HG03060 (cell line): ENCODE data around the gene TECTA.
"Not testable (repeated sequence)": the region's sequence is repeated elsewhere in the genome, so short reads cannot be mapped to it uniquely, and the experiment has no call there.

Experiments
- ATAC-seq: cut with Tn5 transposase; IDR thresholded peaks from one replicate; pipeline ENCODE4 v1.9.1; 2021; ENCODE audit warnings: low read depth, moderate number of reproducible peaks; ENCODE audit not compliant: unreplicated experiment

TECTA gene

GRCh38 chr11:121226415-121227263, 125.6 kb downstream of the TECTA start:
- ATAC-seq = no peak

DNA sequence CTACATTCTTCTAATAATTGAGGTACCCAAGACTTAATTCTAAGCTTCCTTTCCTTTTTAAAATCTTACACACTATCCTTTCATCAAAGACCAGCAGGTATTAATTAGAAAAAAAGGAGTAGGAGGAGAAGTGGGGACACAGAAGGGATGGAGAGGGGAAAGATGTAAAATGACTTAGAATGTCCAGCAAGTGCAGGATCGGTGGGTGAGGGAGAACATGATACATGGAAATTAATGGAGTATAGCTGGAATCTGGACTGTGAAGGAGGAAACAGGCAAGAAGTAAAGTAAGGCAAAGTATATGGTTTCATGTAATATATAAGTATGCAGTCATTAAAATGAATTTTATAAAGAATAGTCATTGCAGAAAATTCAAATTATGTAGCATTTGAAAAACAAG, 127.8 kb downstream of the TECTA start:
- no peak for ATAC-seq

GRCh38 chr11:121229495-121230215, 128.6 kb downstream of the TECTA start:
- no peak for ATAC-seq

GRCh38 chr11:121231576-121232278, 130.7 kb downstream of the TECTA start:
- no peak for ATAC-seq

DNA sequence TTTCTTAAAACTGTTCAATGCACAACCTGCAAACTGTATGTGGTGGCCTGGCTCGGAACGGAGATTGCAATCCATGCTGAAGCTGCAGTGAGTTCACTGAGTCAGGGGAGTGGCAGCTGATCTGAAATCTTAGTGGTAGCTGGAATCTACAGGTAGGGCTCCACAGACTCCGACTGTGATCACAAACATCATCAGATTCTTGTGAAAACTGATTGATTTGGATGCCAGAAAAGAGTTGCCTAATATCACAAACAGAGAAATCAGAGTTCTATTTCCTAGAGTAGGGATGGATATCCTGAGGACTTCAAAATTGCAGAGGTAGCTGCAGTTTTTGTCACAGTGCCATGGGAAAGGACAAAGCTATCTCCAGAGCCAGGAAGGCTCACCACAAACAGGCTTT, 134.0 kb downstream of the TECTA start:
- no peak for ATAC-seq

DNA sequence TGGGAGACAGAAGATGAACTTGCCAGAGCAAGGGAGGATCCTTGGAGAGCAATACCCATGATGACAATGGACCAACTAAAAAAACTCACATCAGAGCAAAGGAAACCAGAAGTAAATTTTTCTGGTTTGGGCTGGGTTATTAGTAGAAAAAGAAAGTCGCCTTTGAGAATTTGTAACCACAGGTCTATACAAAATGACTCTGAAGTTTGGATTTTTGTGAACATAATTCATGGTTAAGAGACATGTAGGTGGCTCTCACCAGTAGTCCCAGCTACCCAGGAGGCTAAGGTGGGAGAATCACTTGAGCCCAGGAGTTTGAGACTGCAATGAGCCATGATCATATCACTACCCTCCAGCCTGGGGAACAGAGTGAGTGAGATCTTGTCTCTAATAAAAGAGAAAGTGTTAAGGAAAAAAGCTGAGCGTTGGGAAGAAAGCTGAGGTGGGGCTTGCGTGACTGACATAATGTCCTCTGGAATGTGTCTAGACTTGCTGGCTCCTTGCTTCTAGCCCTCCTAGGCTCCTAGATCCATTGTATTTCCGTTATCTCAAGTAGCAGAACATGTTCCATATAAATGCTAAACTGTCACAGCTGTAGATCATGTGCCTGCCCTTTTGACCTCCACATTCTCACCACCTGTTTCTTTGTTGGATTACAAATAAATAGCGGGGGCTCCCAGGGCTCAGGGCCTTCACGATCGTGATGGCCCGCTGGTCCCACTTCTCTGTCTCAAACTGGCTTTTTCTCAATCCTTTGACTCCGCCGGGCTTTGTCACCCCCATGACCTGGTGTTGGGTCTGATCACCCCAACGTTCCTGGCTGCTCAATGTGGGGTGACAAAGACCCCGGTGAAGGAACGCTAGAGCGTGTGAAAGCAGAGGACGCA, 135.3 kb downstream of the TECTA start:
- ATAC-seq = peak; percentile 71

DNA sequence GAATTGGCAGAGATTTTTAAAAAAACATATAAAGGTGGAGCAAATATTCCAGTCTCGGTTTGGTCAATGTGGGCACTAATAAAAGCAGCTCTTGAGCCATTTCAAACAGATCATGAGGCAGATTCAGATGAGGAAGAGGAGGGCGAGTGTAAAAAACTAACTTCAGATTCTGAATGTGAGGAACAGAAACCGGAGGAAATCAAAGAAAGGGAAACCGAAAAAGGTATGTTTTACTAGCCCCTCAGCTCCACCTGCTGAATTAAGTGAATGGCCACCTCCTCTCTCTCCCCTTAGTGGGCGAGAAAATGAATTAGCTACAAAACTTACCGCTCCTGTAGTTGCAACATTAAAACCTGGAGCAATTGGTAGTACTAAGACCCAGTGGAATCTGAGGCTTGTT, 136.2 kb downstream of the TECTA start:
- ATAC-seq = not testable (repeated sequence)

DNA sequence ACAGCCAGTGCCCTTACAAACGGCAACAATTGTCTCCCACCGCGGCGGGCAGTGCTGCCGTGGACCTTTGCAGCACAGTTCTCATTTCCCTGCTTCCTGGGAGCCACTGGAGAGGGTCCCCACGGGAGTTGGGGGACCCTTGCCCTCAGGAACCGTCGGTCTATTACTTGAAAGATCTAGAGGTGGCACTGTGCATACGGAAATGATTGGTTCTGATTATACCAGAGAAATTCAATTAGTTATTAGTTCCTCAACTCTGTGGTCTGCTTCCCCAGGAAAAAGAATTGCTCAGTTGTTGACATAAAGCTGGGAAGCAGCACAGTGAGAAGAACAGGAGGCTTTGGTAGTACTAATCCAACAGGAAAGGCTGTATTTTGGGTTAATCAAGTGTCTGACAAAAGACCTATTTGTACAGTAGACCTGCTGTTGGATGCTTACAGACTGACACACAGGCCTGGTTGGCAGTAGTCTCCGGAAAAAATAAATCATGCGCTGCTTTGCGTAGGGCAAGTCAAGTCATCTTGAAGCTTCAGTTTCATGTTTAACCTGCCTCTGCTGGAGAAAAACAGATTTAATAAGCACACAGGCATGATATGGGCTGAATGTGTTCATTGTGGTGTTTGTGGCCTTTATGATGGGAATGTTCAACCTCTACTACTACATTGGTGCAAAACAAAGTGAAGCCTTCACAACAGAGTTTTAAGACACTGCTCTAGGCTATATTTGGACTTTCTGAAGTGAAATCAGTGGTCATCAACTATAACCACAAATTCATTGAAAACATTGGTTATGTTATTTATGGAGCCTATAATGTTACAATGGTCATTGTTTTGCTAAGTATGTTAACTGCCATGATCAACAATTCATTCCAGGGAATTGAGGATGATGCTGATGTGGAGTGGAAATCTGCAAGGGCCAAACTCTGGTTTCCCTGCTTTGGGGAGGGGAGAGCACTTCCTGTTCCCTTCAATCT, 136.9 kb downstream of the TECTA start:
- no peak for ATAC-seq

DNA sequence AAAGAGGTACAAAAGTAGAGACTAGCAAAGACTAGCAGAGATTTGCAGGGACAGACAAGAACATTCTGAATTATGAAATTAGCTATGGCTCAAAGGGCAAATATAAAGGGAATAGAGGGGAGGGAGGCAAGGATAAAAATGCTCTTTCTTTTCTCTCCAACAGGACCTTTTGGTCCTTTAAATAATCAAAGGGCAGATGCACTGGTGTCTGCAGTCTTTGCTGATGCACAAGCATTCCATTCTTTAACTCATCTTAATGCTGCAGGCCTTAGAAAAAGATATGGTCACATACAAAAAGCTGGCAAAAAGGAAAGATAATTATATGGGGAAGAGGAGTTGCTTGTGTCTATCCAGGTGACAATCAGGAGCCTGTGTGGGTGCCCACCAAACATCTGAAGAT, 137.9 kb downstream of the TECTA start:
- no peak for ATAC-seq

DNA sequence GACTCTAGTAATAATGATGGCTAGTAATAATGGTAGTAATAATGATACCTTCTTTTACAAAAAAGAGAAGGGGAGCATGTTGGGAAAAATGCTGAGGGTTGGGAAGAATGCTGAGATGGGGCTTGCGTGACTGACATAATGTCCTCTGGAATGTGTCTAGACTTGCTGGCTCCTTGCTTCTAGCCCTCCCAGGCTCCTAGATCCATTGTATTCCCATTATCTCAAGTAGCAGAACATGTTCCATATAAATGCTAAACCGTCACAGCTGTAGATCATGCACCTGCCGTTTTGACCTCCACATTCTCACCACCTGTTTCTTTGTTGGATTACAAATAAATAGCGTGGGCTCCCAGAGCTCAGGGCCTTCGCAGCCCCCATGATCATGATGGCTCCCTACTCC, 139.0 kb downstream of the TECTA start:
- not testable (repeated sequence) for ATAC-seq

- no peak for ATAC-seq
These were observed 139.7 kb downstream of the TECTA start for GRCh38 chr11:121240650-121241303.
